ENCODE measurements around the gene SYT9. TPM values are rescaled to one million over a fixed set of nuclear protein-coding genes. Genes with fewer than 3 reads are reported as not detected.

SYT9 gene
- total and polyA plus RNA-seq, 10 of the 15 experiments (the other 5 are each of a cell fraction or from before 2014, with no cell fraction given), result 0.03 TPM; not detected in 9

DNA sequence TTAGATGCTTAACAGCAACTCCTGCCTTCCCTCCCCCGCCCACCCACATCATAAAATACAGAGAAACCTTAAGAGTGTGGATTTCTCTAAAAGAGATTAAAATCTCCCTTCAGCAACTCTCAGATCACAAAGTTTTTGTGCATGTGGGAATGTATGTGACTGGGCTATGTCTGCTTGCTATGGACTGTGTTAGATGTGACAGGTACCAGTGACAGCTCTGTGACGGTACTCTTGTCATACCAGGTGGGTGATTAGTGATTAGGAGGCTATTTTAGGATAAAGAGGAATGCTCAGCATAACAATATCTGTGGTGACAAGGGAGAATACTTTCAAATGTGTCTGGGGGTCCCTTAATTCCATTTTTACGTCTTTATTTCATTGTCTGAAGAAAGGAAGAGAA lies 60.2 kb downstream of the SYT9 start:
- no peak for FAIRE-seq
- RAD21 ChIA-PET (ENCODE audit: unreplicated experiment), result no interaction called here

More for the DNA sequence above, 60.2 kb downstream of the SYT9 start:
- no peak overlapping the region for H2AFZ ChIP-seq (ENCODE audit: control insufficient read depth, low read depth, low read length)
- H3K79me2 ChIP-seq (ENCODE audit: control insufficient read depth, insufficient read depth, low read length), result no peaks in the 10 kb centered on the region
- no peaks in the 10 kb centered on the region for H3K36me3 ChIP-seq (ENCODE audit: control insufficient read depth in 2 of 2, insufficient read depth in 2 of 2, low read length in 1 of 2)
- BruUV-seq (replicated peaks), result no TSS peak
- H3K27ac ChIP-seq (ENCODE audit: control insufficient read depth, insufficient read depth), result no peak overlapping the region
- no peak overlapping the region for H3K4me3 ChIP-seq
- SMC1A ChIA-PET (ENCODE audit: uncharacterized antibody, unreplicated experiment), result interaction anchor here (0.5 to 1.6 kb wide), 2 partner anchors 10 to 32 kb away, joined by 3 to 4 read pairs; no protein-coding TSS in a partner anchor
- CTCF ChIA-PET, result no interaction called here
- TF ChIP-seq, protein P1, sequence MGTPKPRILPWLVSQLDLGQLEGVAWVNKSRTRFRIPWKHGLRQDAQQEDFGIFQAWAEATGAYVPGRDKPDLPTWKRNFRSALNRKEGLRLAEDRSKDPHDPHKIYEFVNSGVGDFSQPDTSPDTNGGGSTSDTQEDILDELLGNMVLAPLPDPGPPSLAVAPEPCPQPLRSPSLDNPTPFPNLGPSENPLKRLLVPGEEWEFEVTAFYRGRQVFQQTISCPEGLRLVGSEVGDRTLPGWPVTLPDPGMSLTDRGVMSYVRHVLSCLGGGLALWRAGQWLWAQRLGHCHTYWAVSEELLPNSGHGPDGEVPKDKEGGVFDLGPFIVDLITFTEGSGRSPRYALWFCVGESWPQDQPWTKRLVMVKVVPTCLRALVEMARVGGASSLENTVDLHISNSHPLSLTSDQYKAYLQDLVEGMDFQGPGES (IDR thresholded peaks at IDR 0.05), result no peak
- TF ChIP-seq, protein P2, sequence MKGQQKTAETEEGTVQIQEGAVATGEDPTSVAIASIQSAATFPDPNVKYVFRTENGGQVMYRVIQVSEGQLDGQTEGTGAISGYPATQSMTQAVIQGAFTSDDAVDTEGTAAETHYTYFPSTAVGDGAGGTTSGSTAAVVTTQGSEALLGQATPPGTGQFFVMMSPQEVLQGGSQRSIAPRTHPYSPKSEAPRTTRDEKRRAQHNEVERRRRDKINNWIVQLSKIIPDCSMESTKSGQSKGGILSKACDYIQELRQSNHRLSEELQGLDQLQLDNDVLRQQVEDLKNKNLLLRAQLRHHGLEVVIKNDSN (IDR thresholded peaks at IDR 0.05; ENCODE audit: borderline replicate concordance, extremely low read length, insufficient read depth, low read depth, low read length), result no peak
- TF ChIP-seq CREM (IDR thresholded peaks at IDR 0.05; ENCODE audit: low read depth), result no peak
- TF ChIP-seq, protein P3, sequence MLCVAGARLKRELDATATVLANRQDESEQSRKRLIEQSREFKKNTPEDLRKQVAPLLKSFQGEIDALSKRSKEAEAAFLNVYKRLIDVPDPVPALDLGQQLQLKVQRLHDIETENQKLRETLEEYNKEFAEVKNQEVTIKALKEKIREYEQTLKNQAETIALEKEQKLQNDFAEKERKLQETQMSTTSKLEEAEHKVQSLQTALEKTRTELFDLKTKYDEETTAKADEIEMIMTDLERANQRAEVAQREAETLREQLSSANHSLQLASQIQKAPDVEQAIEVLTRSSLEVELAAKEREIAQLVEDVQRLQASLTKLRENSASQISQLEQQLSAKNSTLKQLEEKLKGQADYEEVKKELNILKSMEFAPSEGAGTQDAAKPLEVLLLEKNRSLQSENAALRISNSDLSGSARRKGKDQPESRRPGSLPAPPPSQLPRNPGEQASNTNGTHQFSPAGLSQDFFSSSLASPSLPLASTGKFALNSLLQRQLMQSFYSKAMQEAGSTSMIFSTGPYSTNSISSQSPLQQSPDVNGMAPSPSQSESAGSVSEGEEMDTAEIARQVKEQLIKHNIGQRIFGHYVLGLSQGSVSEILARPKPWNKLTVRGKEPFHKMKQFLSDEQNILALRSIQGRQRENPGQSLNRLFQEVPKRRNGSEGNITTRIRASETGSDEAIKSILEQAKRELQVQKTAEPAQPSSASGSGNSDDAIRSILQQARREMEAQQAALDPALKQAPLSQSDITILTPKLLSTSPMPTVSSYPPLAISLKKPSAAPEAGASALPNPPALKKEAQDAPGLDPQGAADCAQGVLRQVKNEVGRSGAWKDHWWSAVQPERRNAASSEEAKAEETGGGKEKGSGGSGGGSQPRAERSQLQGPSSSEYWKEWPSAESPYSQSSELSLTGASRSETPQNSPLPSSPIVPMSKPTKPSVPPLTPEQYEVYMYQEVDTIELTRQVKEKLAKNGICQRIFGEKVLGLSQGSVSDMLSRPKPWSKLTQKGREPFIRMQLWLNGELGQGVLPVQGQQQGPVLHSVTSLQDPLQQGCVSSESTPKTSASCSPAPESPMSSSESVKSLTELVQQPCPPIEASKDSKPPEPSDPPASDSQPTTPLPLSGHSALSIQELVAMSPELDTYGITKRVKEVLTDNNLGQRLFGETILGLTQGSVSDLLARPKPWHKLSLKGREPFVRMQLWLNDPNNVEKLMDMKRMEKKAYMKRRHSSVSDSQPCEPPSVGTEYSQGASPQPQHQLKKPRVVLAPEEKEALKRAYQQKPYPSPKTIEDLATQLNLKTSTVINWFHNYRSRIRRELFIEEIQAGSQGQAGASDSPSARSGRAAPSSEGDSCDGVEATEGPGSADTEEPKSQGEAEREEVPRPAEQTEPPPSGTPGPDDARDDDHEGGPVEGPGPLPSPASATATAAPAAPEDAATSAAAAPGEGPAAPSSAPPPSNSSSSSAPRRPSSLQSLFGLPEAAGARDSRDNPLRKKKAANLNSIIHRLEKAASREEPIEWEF (IDR thresholded peaks at IDR 0.05; ENCODE audit: insufficient replicate concordance, low read depth, low read length), result no peak
- no peak for TF ChIP-seq PAX8 (IDR thresholded peaks at IDR 0.05)
- no peak for TF ChIP-seq RAD51 (IDR thresholded peaks at IDR 0.05)
- no peak for TF ChIP-seq JUND (IDR thresholded peaks at IDR 0.05; ENCODE audit: low read depth, low read length)
- no peak for TF ChIP-seq MXI1 (IDR thresholded peaks at IDR 0.05; ENCODE audit: low read depth, low read length)
- TF ChIP-seq SUZ12 (IDR thresholded peaks at IDR 0.05; ENCODE audit: unreplicated experiment), result no peak
- no peak for TF ChIP-seq SREBF1 (IDR thresholded peaks at IDR 0.05; ENCODE audit: low read length)
- no peak for TF ChIP-seq CHD2 (IDR thresholded peaks at IDR 0.05; ENCODE audit: borderline replicate concordance, low read depth, low read length)
- no peak for TF ChIP-seq SRF (IDR thresholded peaks at IDR 0.05; ENCODE audit: low read depth in 2 of 2, low read length in 2 of 2)
- TF ChIP-seq, protein P4, sequence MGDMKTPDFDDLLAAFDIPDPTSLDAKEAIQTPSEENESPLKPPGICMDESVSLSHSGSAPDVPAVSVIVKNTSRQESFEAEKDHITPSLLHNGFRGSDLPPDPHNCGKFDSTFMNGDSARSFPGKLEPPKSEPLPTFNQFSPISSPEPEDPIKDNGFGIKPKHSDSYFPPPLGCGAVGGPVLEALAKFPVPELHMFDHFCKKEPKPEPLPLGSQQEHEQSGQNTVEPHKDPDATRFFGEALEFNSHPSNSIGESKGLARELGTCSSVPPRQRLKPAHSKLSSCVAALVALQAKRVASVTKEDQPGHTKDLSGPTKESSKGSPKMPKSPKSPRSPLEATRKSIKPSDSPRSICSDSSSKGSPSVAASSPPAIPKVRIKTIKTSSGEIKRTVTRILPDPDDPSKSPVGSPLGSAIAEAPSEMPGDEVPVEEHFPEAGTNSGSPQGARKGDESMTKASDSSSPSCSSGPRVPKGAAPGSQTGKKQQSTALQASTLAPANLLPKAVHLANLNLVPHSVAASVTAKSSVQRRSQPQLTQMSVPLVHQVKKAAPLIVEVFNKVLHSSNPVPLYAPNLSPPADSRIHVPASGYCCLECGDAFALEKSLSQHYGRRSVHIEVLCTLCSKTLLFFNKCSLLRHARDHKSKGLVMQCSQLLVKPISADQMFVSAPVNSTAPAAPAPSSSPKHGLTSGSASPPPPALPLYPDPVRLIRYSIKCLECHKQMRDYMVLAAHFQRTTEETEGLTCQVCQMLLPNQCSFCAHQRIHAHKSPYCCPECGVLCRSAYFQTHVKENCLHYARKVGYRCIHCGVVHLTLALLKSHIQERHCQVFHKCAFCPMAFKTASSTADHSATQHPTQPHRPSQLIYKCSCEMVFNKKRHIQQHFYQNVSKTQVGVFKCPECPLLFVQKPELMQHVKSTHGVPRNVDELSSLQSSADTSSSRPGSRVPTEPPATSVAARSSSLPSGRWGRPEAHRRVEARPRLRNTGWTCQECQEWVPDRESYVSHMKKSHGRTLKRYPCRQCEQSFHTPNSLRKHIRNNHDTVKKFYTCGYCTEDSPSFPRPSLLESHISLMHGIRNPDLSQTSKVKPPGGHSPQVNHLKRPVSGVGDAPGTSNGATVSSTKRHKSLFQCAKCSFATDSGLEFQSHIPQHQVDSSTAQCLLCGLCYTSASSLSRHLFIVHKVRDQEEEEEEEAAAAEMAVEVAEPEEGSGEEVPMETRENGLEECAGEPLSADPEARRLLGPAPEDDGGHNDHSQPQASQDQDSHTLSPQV (IDR thresholded peaks at IDR 0.05), result no peak
- no peak for TF ChIP-seq HDAC6 (IDR thresholded peaks at IDR 0.05; ENCODE audit: unreplicated experiment)
- intact Hi-C loops (cut with micrococcal nuclease; ENCODE audit: unreplicated experiment) (no loop called here), in situ Hi-C loops (cut with MboI) (no loop called here)
- no peaks in the 10 kb centered on the region; the same call in 1 of the 2 replicates for H3K4me1 ChIP-seq (ENCODE audit: control insufficient read depth, insufficient read depth, low read length)
- H3K27me3 ChIP-seq (replicated peaks in 1 of 2; ENCODE audit: control insufficient read depth in 2 of 2, insufficient read depth in 2 of 2, low read length in 1 of 2), result no peaks in the 10 kb centered on the region
- 9% methylated on average over 3 of the region's 3 CpGs for WGBS (ENCODE audit: insufficient coverage, insufficient replicate concordance, low lambda C conversion rate, missing lambda C conversion rate)
- H4K20me1 ChIP-seq (ENCODE audit: control insufficient read depth, insufficient read depth), result no peaks in the 10 kb centered on the region
- ATAC-seq, result no peak
- POLR2A ChIA-PET, result no interaction called here
- no peak overlapping the region for H3K9ac ChIP-seq (ENCODE audit: control insufficient read depth, insufficient read depth, low read length)
- no peak for DNase-seq (ENCODE audit: low read depth, low spot score)
- no peak overlapping the region for H3K4me2 ChIP-seq (ENCODE audit: control insufficient read depth, insufficient read depth)
- no peaks in the 10 kb centered on the region for H3K9me3 ChIP-seq (replicated peaks; ENCODE audit: control insufficient read depth, insufficient read depth, low read length)

Data from GM12878 (cell line).